ENCODE measurements around the gene CHCHD6.

The CHCHD6 gene

DNA sequence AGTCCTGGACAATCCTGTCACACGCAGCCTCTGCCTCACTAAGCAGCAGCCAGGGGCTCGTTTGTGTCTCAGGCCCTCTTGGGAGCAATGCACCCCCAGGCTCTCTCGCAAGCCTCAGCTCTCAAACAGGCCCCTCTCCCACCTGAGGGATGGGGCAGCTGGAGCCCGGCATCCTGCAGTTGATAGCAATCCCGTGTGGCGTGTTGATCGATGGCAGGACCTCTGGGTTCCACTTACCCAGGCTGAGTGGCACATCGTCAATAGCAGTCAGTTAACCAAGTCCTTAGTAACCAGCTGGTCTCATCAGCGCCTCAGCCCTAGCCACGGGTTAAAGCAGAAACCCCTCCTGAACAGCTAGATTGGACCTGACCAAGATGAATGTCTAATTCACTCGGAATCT, 242.4 kb downstream of the CHCHD6 start:
- DNase-seq = no peak

DNA sequence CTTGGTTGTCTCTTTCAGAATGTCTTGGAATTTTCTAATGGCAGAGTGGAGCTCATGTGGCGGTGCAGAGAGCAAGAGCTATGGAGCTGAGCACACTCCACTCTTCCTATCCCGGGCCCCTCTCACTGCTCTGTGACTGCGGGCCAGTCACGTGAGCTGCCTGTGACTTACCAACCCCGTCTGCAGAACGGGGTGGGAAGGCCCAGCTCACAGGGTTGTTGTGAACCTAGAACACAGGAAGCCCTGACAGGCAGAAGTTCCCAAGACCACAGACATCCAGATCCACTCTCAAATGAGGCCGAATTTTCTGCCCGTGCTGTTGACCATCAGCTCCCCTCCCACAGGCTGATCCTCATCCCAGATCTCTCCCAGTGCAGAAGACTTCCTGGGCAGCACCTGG, 243.4 kb downstream of the CHCHD6 start:
- DNase-seq = no peak

DNA sequence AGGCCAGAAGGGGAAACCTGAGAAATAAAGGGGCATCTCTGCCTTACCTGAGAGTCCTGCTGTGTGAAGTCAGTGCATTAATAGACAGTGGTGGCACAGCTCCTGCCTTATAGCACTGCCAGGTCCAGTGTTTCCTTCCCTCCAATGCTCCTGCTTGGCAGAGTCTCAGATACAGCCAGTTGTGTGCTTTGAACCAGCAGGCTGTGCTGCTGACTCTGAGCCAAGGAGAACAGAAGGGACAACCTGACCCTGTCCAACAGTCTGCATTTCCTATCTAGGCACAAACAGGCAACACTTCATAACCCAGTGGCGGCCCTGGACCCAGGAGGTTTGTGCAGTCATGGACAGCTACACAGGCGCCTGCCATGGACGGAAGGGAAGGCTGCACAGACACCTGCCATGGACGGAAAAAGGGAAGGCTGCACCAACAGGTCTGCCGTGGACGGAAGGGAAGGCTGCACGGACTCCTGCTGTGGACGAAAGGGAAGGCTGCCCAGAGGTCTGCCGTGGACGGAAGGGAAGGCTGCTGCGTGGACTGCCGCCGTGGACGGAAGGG, 245.0 kb downstream of the CHCHD6 start:
- DNase-seq = no peak

DNA sequence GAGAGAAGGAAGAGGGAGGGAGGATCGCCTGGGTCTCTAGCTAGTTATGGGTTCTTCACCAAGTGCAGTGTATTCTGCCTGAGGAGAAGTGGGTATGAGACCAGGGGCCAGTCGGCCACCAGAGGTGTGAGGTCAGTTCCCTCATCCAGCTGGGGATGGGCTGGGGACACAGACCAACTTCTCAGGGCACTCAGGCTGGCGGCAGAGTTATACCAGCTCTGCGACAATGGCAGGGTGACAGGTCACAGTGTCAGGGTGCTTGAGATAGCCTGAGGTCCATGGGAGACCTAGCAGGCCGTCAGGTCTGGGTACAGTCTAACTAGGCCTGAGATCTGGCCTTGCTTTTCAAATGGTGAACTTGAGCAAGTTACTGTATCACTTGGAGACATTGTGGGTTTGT, 247.5 kb downstream of the CHCHD6 start:
- no peak for DNase-seq

DNA sequence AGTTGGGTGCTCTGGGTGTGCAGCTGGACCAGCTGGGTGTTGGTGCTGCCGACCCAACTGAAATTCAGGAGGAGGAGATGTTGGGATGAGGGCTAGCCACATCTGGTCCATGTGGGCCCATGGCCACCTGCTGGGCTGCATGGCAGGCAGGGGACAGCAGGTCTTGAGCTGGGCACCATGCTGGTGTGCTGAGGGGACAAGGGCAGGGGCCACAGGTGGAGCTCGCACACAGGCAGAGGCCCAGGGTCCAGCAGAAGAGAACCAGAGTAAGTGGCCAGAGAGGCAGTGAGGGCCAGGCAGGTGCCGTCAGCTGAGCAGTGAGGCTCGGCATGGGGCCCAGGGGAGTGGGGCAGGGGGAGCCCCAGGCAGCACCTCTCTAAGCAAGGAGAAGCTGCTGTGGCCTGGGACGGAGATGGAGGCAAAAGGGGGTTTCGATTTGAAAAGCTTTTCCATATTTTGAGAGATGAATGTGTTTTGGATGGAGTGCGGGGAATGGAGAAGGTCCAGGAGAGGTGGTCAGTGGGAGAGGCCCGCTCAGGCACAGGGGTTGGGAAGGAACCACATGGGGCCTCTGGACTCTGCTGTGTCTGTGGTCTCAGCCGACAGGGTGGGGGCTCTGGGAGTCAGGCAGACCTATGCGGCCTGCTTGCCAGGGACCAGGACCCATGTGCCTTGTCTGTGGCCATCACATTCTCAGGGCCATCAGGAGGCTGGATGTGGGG, 248.4 kb downstream of the CHCHD6 start:
- no peak for DNase-seq

DNA sequence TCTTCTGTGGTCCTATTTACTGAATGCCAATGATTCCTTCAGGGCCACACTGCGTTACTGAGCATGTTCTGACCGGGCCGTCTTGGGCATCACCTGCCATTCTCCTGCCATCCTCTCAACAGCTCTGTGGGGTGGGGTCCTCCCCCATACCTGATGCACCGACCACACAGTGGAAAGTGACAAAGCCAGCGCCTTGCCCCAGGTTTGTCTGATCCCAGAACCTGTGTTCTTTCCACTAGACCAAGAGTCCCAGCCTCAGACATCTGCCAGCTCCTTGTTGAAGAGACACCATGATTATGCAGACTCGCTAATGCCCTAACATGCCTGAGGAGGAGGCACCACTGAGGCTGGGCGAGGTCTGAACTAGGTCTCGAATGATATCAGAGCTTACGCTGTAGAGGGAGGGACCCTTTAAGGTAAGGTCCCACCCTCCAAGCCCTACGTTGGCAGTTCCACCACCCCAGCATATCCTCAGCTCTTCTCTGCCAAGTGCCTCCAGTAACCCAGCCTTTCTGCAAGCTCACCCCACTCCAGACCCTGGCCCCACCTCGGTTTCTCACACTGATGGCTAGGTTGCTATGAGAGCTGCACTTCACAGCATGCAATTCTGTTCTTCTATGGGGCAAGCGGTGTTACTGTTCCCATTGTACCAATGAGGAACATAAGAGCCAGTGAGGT, 249.1 kb downstream of the CHCHD6 start:
- no peak for DNase-seq

DNA sequence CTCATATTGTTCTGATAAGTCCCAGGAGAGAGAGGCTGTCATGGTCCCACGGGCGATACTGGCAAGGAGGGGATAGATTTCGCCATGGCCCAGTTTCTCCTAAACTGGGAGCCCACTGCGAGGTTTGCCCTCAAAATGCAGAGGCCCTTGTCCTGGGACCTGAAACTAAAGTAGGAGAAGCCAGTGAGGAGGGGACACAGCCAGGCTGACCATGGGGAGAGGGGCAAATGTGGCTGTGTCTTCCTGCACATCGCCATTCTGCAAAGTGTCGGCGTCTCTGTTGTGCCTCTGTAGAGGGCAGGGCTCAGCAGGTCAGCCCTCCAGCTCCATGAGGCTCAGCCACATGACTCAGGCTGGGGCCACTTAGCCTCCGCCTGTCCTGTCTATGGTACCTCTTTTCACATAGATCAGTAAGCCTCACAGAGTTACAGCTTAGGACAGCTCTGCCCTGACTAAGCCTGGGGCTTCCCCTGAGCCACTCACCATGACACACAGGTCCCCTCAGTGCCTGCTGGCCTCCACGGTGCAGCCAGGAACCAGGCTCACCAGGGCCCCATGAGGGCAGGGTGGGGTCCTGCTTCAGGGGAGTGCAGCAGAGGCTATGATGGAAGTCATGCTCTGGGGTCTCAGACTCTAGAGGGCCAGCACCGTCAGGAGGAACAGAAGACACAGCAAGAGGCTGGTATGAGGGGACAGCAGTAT, 250.3 kb downstream of the CHCHD6 start:
- peak; percentile 14 for DNase-seq

DNA sequence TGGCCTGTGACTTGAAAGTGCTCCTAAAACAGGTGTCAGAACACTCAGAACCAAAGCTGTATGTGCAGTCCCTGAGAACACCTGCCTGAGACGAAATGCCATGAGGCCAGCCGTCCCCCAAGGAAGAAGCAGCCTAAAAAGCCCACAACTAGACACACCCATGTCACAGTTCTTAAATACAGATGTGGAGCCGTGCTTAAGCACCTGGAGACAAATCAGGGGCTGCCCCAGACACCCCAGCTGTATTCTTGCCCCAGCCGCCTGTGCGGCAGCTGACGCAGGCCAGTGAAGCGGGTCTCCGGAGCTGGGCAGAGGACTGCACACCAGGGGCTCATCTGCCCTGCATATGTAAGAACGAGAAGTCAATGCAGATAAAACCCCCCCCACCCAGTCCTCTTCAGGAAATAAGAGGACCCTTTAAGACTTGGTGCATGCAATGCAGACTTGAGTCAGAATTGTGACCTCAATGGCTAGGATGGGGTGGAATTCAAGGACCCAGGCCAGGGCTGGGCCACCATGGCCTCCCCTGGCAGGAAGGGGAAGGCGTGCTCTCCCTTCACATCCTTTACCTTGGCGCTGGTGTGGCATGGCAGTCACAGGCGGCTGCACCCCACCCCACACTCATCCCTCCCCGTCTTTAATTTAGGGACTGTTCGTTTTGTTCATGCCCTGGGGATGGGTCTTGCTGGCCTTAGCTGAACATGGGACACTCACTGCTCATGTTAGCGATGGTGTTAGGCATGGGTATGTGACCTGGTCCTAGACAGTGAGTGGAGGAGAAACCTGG, 251.2 kb downstream of the CHCHD6 start:
- no peak for DNase-seq

DNA sequence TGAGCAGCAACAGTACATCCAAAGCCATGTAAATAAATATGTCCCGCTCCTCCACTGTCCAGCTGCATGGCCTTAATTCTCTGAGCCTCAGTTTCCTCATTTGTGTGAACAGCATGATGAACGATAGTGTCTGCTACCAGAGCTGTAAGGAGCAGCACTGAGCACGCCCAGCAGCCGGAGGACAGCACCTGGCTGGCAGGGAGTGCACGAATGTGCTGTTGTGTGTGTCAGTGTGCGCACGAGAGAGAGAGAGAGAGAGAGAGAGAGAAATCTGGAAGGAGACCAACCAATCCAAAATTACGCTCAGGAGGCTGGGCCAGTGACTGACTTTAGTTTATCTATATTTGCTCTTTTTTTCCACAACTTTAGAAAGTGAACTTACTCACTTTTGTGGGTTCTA, 252.3 kb downstream of the CHCHD6 start:
- DNase-seq = no peak

DNA sequence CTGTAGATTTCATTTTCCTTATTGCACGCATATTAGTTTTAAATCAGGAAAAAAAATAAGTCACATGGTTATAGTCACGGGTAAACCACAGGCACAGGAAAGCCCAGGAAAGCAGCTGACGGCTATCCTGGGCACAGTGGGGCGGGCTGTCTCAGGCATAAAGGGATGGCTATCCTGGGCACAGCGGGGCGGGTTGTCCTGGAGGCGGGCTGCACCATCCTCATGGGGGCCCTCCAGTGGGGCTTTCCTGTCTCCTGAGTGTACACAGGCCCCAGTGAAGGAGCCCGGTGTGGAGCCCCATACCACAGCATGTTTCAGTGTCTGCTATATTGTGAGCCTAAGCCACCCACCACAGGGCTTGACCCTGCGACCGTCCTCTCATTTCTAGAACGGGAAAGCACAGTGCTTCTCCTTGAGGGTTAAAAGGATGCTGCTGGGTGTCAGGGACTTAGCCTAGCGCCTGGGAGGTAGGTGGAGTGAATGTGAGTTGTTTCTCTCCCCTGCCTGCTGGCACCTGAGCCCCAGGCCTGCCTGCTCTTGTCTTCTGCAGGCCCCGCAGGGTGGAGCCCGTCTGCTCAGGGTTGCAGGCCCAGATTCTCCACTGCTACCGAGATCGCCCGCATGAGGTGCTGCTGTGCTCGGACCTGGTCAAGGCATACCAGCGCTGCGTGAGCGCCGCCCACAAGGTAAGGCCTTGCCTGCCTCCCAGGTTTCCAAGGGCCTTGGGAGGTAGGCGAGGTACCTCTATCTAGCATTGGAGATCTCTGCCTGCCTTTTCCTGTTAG, 253.0 kb downstream of the CHCHD6 start:
- DNase-seq = no peak

DNA sequence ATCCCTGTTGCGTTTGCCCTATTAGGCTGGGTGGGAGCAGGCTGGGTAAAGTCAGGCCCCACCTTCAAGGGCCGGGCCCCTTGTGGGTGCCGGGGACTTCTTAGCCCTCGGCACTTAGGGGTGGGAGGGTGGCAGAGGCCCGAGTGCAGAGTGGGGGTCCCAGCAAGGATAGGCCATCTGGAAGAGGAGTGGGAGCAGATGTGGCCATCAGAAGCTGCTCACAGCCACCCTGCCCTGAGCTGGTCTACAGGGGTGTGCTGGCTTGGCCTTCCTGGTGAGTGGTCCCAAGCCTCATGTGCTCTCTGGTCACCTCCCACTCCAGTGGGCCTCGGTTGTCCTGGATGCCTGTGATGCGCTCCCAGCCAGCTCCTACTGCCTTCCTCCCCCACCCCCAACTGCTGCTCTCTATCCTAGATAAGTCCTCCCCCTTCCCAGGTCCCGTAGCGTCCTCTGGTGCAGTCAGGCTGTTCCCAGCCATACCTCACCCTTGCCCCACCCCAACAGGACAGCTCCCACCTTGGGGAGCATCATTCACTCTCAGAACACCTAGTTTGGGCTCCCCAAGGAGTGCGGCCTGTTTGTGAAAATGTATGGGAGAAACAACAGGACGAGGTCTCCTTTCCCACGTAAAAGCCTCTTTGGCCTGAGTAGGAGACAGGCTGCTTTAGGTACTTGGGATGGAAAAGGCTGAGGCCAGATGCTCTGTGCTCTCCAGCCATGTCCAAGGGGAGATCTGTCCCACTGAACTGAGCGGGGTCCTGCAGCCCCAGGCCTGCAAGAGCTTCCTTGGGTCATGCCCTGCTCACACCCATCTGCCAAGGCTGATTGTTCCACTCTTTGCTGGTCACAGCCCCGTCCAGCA, 254.0 kb downstream of the CHCHD6 start:
- DNase-seq = no peak

DNA sequence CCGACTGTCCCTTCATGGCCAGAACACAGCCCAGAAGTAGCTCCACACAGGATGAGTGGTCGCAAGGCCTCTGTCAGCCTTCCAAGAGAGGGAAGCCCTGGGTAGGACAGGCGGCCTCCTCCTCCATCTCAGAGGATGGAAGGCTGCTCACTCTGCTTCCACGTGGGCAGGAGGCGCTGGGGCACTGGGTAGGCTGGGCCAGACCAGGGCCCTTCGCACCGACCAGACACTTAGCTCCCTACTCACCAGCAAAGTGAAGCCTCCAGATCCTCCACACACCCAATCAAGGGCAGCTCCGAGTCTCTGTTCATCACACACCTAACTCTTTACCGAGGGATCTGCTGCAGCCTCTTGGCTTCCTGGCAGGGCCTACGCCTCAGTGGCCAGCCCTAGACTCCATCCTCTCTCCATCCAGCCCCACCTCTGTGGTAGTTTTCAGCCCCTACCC, 254.6 kb downstream of the CHCHD6 start:
- no peak for DNase-seq

DNA sequence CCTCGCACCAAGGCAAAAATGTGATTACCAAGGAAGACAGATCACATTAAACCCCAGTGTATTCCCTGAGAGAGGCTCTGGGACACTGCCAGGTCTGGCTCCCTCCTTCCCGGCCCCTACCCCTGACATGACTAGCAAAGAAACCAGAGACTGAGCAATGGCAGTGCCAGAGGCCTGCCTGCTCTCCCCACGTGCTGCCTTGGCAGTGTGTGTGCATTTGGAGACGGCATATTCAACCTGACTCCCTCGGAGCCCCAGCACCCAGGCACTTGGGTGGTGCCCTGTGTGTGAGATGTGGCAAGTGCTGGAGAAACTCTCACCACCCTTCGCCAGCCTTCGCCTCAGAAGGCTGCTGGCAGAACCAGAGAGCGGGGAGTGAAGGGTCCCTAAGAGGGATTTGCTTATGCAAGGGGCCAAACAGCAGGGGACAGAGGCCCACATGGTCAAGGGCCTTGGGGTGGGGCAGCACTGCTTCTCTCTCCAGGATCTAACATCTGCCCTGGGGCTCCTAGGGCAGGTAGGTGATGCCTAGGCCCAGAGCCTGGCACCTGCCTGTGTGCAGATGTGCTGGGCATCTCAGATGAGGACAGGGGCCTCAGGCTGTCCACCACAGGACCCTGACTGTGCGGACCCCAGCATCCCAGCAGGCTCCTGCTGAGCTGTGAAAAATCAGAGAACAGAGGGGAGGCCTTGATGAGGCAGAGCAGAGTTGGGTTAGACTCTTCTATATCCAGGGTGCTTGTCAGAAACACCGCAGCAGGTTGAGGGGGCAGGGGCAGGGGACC, 255.3 kb downstream of the CHCHD6 start:
- DNase-seq = no peak

DNA sequence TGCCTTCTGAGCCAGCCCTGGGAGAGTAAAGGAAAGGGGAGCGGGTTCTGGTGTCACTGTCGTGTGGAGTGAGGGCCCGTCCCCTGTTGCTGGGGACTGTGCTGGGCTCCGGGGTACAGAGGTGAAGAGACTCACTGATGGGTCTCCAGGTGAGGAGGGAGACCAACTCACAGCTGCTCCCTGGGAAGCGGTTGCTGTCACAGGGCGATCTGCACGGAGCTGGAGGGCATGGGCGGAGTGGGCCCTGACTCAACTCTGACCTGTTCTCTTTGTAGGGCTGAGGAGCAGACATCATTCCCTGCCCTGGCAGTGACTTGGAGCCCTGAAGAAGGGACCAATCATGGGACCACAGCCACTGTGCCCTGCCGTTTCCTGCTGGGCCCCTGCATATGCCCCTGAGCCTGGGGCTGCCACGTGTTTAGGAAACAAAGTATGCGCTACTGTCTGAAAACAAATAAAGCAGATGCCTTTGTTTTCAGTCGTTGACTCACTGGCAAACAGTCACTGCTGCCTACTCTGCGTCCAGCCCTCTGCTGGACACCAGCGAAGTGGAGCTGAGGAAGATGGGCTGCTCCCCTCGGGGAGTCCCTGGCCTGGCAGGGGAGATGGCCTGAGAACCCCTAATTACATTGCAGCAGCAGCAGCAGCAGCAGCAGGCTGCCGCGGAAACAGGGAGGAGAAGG, 256.0 kb downstream of the CHCHD6 start:
- peak; percentile 60 for DNase-seq

DNA sequence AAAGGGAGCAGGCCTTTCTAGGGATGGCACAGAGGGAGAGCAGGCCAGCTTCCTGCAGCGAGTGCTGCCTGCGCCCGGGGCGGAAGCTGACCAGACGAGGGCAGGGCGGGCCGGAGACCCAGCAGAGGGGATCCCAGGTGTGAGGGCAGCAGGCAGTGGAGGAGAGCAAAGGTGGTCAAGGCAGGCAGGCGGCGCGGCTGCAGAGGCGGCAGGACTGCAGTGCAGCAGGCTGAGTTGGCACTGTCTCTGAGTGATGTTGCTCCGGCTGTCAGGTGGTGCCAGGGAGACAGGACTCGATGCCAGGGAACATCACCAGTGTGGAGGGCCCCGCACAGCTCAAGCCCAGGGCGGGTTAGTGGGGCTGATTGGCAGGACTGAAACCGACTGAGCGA, 256.6 kb downstream of the CHCHD6 start:
- DNase-seq = no peak

DNA sequence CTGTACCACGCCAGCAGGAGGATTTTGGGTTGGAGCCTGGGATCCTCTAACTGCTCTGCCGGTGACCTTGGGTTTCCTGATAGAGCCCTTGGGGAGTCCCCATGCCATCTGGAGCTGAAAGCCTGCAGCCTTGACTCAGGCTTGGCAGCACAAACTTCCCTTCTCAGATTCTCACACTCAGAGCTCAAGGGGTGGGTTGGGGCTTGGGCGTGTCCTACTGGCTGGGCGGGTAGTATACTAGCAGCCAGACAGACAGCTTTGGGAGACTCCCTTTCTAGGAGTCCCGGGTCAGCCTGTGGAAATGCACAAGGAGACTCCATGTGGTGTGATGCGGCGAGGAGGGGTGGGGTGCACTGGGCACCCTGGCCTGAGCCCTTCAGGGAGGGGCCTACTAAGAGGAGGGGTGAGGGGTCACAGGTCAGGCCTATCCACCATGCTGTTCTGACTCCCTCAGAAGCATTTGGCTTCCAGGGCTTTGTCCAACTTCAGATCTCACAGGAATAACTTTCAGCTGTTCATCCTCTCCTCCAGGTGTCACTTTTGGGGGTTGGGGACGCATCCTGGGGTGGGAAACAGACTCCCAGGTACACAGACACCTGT, 257.3 kb downstream of the CHCHD6 start:
- no peak for DNase-seq

DNA sequence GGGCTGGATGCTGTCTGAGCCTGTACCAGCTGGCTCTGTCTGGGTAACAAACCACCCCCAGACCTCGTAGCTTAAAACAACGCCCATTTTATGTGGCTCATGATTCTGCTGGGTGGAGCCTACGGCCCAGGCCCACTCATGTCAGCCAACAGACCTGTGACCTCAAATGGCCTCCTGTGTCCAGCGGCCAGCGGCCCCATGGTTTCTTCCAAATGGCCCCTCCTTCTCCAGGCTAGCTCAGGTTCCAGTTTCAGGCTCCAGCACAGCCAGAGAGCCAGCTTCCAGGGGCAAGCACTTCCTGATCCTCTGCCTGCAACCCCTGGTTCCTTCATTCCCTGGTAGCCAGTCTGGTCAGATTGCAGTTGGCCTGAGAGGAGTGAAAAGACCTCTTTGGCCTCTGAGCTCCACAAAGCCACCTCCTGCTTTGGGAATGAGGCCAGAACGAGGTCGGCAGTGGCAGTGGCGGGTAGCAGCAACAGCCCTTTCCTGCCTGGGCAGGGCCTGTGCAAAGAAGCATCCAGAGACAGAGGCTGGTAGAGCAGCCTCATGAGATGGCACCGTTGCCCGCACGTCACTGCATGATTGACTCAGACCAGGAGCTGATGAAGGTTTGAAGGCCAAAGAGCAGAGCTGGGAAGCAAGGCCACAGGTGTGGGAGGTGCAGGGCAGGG, 257.9 kb downstream of the CHCHD6 start:
- DNase-seq = no peak

DNA sequence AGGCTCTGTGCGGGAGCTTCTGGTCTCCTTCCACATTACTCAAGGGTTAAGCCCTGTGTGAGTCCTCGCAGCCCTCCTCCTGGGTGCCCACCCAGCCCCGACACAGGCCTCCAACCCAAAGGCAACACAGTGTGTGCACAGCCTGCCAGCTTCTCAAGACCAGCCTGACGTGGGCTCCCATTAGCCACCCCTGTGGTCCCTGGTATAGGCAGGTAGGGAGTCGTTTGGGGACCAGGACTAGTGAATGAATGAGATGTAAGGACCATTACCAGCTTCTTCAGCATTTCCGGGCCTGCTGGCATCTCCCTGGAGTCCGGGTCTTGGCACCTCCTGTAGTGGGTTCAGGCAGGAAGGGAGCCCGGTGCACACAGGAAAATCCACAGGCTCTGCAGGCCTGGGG, 258.7 kb downstream of the CHCHD6 start:
- DNase-seq = no peak

All from T1000 (cell line).